Endothelial cell of umbilical vein (primary cell): ENCODE data around the gene HCK. TPM values are rescaled to one million over a fixed set of nuclear protein-coding genes. Genes with fewer than 3 reads are reported as not detected.

Experiments
- BruUV-seq: library from RNA; stranded (reverse); fragments of 400-500 nt; replicated peaks from 2 replicates; lab custom pipeline; 2021; lab: Mats Ljungman, UMichigan
- CTCF ChIA-PET: fragments of 300-600, 350-600 bp; sonication (Branson Sonifier 250); formaldehyde crosslinking; loops from one replicate; lab custom pipeline; 2021; ENCODE audit warnings: antibody characterized with exemption, inconsistent platforms; lab: Charles Lee
- POLR2A ChIA-PET: fragments of 300-600, 350-600 bp; sonication (Branson Sonifier 250); formaldehyde crosslinking; loops from one replicate; lab custom pipeline; 2021; ENCODE audit warnings: antibody characterized with exemption, inconsistent platforms; lab: Charles Lee
- DNase-seq: peaks from one replicate; pipeline ENCODE4 v3.0.0-alpha.2; 2011; ENCODE audit warnings: low read depth, low spot score
- FAIRE-seq: peaks from 2 replicates; lab custom pipeline; 2011; peaks lifted over from hg19 to GRCh38; lab: Jason Lieb, UNC
- H2AFZ ChIP-seq: 2 replicates; pipeline ENCODE4 v1.6.0; 2012; ENCODE audit warnings: low read depth, low read length, control low read depth, inconsistent platforms
- H3K27ac ChIP-seq: 2 replicates; pipeline ENCODE4 v1.5.1; 2011; ENCODE audit warnings: low read depth, mild to moderate bottlenecking, control low read depth, low read length, moderate library complexity; ENCODE audit not compliant: insufficient read depth
- H3K27me3 ChIP-seq, 2 experiments: 2 replicates each; pipeline versions ENCODE4 v1.6.0 to v1.6.1; 2011; ENCODE audit warnings: low read length in 2 of 2, mixed read lengths in 1 of 2; ENCODE audit not compliant: control insufficient read depth in 2 of 2, insufficient read depth in 2 of 2
- H3K36me3 ChIP-seq, 2 experiments: 2 replicates in 1 of 2; 3 replicates in 1 of 2; pipeline ENCODE4 v1.5.1; 2011; ENCODE audit warnings: low read length in 2 of 2, mild to moderate bottlenecking in 1 of 2, moderate library complexity in 1 of 2; ENCODE audit not compliant: control insufficient read depth in 2 of 2, insufficient read depth in 2 of 2; ENCODE audit errors: extremely low read depth in 1 of 2
- H3K4me1 ChIP-seq: 3 replicates; pipeline ENCODE4 v1.5.1; 2011; ENCODE audit warnings: mild to moderate bottlenecking, low read length; ENCODE audit not compliant: control insufficient read depth, insufficient read depth; ENCODE audit errors: extremely low read depth
- H3K4me2 ChIP-seq: 2 replicates; pipeline ENCODE4 v1.6.1; 2011; ENCODE audit warnings: low read length, control low read depth, mixed read lengths; ENCODE audit not compliant: insufficient read depth
- H3K4me3 ChIP-seq, 3 experiments: fragments of 200-600 bp in 1 of 3; sonication (generic), shearing (Covaris generic) in 1 of 3; replicated peaks in 1 of 3; 2 replicates each; pipeline ENCODE4 v1.5.1; 2011 to 2016; ENCODE audit warnings: control low read depth in 3 of 3, low read length in 3 of 3, mild to moderate bottlenecking in 2 of 3, inconsistent platforms in 1 of 3, low read depth in 1 of 3, moderate library complexity in 1 of 3; ENCODE audit not compliant: insufficient read depth in 1 of 3
- H3K79me2 ChIP-seq: 2 replicates; pipeline ENCODE4 v1.6.0; 2012; ENCODE audit warnings: low read length, inconsistent platforms; ENCODE audit not compliant: control insufficient read depth, insufficient read depth
- H3K9ac ChIP-seq: replicated peaks from 2 replicates; pipeline ENCODE3; 2011; ENCODE audit warnings: low read length, control low read depth; ENCODE audit not compliant: insufficient read depth; ENCODE audit errors: extremely low read depth
- H3K9me1 ChIP-seq: replicated peaks from 3 replicates; pipeline ENCODE4 v1.6.0; 2011; ENCODE audit warnings: mild to moderate bottlenecking, low read length; ENCODE audit not compliant: control insufficient read depth, insufficient read depth; ENCODE audit errors: extremely low read depth
- H3K9me3 ChIP-seq: replicated peaks from 2 replicates; pipeline ENCODE4 v1.5.1; 2012; ENCODE audit warnings: low read length, inconsistent platforms; ENCODE audit not compliant: control insufficient read depth, insufficient read depth
- H4K20me1 ChIP-seq: replicated peaks from 2 replicates; pipeline ENCODE3; 2011; ENCODE audit warnings: mild to moderate bottlenecking, low read length; ENCODE audit not compliant: control insufficient read depth, insufficient read depth; ENCODE audit errors: extremely low read depth
- EZH2 ChIP-seq: IDR thresholded peaks from 2 replicates; pipeline ENCODE4 v1.6.1; 2012; ENCODE audit warnings: borderline replicate concordance, low read depth, mild to moderate bottlenecking, moderate library complexity, low read length, inconsistent platforms; ENCODE audit not compliant: severe bottlenecking
- FOS ChIP-seq: IDR thresholded peaks from 2 replicates; pipeline ENCODE4 v1.6.1; 2011; ENCODE audit warnings: mild to moderate bottlenecking, low read length, moderate library complexity, borderline replicate concordance; ENCODE audit not compliant: insufficient read depth
- GATA2 ChIP-seq: IDR thresholded peaks from 2 replicates; pipeline ENCODE4 v1.7.0; 2011; ENCODE audit warnings: low read depth, mild to moderate bottlenecking, moderate library complexity, mixed read lengths, low read length; ENCODE audit not compliant: insufficient read length, insufficient read depth
- JUN ChIP-seq: IDR thresholded peaks from 2 replicates; pipeline ENCODE4 v1.6.1; 2011; ENCODE audit warnings: borderline replicate concordance, low read depth; ENCODE audit not compliant: insufficient read length, insufficient read depth
- MYC ChIP-seq: IDR thresholded peaks from one replicate; pipeline ENCODE4 v1.6.1; 2011; ENCODE audit warnings: mild to moderate bottlenecking, low read depth, low read length
- POLR2A ChIP-seq: IDR thresholded peaks from 2 replicates; pipeline ENCODE4 v1.6.1; 2012; ENCODE audit warnings: low read depth, mild to moderate bottlenecking, control low read depth, low read length
- POLR2AphosphoS5 ChIP-seq: IDR thresholded peaks from 2 replicates; pipeline ENCODE4 v1.6.1; 2012; ENCODE audit warnings: low read depth, mild to moderate bottlenecking, control low read depth, low read length, moderate library complexity; ENCODE audit not compliant: insufficient read depth
- dilution Hi-C: fragments of 300-500 bp; cut with MboI; formaldehyde crosslinking; loops from one replicate; pipeline ENCODE4 v1.15.0; 2019; ENCODE audit warnings: low sequenced_read_pairs; ENCODE audit not compliant: extremely low pct_ligation_motif_present
- intact Hi-C: fragments of 100-400 bp; cut with micrococcal nuclease; formaldehyde crosslinking; loops from one replicate; pipeline ENCODE4 v1.10.0; 2022
- polyA plus RNA-seq, 4 experiments: library from polyadenylated mRNA; depleted of rRNA in 3 of 4; stranded (reverse) in 3 of 4; unstranded in 1 of 4; fragments of >200 nt; gene quantifications; 2 replicates each; pipeline versions ENCODE4 v1.2.1 to v1.2.3, GENCODE V29; 2011 to 2012; ENCODE audit warnings: missing spikeins in 1 of 4
- total RNA-seq: library from RNA; stranded (reverse); gene quantifications from 2 replicates; pipeline ENCODE4 v1.2.3, GENCODE V29; 2021
- TF ChIP-seq, protein P1 (sequence below), 2 donors: IDR thresholded peaks; 1 replicate in 1 of 2; 2 replicates in 1 of 2; pipeline ENCODE4 v1.5.1; 2011; ENCODE audit warnings: low read length in 2 of 2, mild to moderate bottlenecking in 2 of 2, moderate library complexity in 2 of 2, control low read depth in 1 of 2, inconsistent platforms in 1 of 2, low read depth in 1 of 2; ENCODE audit not compliant: insufficient read depth in 1 of 2; ENCODE audit errors: extremely low read depth in 1 of 2
- TF ChIP-seq, protein P2 (sequence below): IDR thresholded peaks from 2 replicates; pipeline ENCODE4 v1.6.1; 2011; ENCODE audit not compliant: insufficient read depth, insufficient read length

HCK gene
- total and polyA plus RNA-seq, 2 donors (not counting 3 experiments of a cell fraction or from before 2014, with no cell fraction given) = not detected

DNA sequence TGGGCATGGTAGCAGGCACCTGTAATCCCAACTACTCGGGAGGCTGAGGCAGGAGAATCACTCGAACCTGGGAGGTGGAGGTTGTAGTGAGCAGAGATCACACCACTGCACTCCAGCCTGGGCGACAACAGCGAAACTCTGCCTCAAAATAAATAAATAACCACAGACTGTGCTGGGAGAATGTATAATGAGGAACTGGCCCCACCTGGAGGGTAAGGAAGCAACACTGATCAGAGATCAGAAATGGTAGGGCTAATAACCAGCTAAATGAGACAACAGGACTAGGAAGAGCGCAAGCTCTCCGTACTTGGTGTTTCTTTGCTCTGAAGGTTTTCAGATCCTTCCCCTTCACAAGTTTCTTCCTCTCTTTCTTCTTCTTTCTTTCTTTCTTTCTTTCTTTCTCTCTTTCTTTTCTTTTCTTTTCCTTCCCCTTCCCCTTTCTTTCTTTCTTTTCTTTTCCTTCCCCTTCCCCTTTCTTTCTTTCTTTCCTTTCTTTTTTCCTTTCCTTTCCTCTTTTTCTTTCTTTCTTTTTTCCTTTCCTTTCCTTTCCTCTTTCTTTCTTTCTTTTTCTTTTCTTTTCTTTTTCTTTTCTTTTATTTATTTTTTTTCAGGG lies 27.3 kb upstream of the HCK start:
- CTCF ChIA-PET = interaction anchor here (0.7 to 1.0 kb wide), 2 partner anchors 73 to 172 kb away, joined by 3 to 5 read pairs; partner anchors contain the start of gene PDRG1
- Histone ChIP-seq H3K36me3 (no peaks in the 10 kb centered on the region), H3K4me1 (peaks cover 2% of the 10 kb centered on the region), H3K27me3 (no peaks in the 10 kb centered on the region), H3K4me3 (no peak overlapping the region), H3K9me3 (no peaks in the 10 kb centered on the region), H3K27ac (no peak overlapping the region), H3K9me1 (no peaks in the 10 kb centered on the region), H4K20me1 (no peaks in the 10 kb centered on the region), H3K9ac (no peak overlapping the region), H3K79me2 (no peaks in the 10 kb centered on the region), H3K4me2 (no peak overlapping the region), H2AFZ (no peak overlapping the region)
- TF ChIP-seq JUN (no peak), POLR2AphosphoS5 (no peak), MYC (no peak), FOS (no peak), EZH2 (no peak), POLR2A (no peak), GATA2 (no peak)
- TF ChIP-seq, protein P1, sequence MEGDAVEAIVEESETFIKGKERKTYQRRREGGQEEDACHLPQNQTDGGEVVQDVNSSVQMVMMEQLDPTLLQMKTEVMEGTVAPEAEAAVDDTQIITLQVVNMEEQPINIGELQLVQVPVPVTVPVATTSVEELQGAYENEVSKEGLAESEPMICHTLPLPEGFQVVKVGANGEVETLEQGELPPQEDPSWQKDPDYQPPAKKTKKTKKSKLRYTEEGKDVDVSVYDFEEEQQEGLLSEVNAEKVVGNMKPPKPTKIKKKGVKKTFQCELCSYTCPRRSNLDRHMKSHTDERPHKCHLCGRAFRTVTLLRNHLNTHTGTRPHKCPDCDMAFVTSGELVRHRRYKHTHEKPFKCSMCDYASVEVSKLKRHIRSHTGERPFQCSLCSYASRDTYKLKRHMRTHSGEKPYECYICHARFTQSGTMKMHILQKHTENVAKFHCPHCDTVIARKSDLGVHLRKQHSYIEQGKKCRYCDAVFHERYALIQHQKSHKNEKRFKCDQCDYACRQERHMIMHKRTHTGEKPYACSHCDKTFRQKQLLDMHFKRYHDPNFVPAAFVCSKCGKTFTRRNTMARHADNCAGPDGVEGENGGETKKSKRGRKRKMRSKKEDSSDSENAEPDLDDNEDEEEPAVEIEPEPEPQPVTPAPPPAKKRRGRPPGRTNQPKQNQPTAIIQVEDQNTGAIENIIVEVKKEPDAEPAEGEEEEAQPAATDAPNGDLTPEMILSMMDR (IDR thresholded peaks at IDR 0.05; ENCODE audit: extremely low read depth in 1 of 2, insufficient read depth in 1 of 2, low read depth in 1 of 2, low read length in 2 of 2) = no peak
- TF ChIP-seq, protein P2, sequence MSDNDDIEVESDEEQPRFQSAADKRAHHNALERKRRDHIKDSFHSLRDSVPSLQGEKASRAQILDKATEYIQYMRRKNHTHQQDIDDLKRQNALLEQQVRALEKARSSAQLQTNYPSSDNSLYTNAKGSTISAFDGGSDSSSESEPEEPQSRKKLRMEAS = no peak
- POLR2A ChIA-PET = no interaction called here
- intact Hi-C loops (no loop called here), dilution Hi-C loops (no loop called here)
- BruUV-seq = no TSS peak
- FAIRE-seq (no peak), DNase-seq (no peak)
